ENCODE results near the gene DENND1C. TPM values are rescaled to one million over a fixed set of nuclear protein-coding genes. Genes with fewer than 3 reads are reported as not detected.

The DENND1C gene
- total RNA-seq, 1 experiment from 2014 or later = not detected

DNA sequence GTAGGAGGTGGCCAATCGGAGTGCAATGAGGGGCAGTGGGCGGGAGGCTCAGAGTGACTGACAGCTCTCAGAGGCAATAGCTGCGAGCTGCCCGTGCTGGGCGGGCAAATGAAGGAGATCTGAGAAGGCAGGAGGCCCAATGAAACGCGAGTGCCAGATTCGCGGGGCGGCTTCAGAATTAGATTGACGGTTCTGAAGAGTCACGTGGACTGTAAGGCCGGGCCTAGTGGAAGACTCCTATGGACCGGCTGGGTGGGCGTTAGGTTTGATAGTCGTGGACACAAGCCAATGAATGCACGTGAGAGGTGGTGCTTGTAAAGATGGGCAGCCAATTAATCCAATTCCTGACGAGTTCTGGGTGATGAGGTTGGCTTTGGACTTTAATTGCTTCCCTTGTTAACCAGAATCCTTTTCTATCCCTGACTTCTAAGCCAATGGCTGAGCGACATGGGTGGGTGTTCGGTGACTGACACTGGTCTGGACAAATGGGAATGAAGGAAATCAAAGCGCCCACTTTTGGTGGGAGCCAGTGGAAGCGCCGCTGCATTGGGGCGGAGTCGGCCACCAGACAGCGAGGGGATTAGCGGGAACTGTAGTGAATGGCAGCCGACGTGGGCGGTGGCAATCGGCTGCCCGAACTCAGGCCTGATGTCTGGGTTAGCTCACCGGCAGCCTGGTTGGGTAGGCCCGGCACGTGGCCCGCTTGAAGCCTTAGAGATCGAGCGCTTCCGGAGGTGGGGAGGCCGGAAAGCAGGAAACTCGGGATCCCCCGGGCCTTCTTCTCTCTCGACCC lies 56.5 kb downstream of the DENND1C start:
- peak; percentile 100 for DNase-seq (ENCODE audit: low read depth)

DNA sequence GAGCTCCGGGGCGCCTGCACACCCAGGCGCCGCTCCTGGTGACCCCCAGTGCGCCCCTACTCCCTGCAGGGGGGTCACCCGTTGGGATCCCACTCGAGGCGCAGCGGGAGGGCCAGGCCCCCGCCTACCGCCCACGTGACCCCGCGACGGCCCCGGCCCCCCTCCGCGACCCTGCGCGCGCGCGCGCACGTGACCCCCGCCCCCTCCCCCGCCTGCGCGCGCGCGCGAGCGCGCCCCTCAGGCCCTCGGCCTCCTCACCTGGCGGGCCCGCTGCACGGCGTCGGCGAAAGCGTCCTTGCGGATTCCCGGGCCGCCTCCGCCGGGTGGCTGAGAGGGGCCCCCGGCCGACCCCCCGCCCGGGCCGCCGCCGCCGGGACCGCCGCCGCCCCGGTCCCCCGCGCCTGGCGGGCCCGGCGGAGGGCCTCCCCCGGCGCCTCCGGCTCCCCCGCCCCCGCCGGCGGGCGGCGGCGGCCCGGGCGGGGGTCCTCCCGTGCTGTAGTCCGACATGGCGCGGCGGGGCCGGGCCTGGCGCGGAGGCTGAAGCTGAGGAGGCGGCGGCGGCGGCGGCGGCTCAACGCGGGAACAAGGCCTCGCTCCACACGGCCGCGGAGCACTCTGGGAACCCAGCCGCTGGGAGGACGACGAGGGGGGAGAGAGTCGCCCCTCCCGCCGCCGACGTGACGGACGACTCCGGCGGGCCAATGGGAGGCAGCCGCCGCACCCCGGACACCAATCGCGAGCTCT lies 57.2 kb downstream of the DENND1C start, which contains the start of gene KHSRP:
Gene KHSRP (minus strand): TSS at position 617 of the 744 bp plus-strand sequence. CDS start 110 bp downstream, at position 507.
- no peak for DNase-seq (ENCODE audit: low read depth)

DNA sequence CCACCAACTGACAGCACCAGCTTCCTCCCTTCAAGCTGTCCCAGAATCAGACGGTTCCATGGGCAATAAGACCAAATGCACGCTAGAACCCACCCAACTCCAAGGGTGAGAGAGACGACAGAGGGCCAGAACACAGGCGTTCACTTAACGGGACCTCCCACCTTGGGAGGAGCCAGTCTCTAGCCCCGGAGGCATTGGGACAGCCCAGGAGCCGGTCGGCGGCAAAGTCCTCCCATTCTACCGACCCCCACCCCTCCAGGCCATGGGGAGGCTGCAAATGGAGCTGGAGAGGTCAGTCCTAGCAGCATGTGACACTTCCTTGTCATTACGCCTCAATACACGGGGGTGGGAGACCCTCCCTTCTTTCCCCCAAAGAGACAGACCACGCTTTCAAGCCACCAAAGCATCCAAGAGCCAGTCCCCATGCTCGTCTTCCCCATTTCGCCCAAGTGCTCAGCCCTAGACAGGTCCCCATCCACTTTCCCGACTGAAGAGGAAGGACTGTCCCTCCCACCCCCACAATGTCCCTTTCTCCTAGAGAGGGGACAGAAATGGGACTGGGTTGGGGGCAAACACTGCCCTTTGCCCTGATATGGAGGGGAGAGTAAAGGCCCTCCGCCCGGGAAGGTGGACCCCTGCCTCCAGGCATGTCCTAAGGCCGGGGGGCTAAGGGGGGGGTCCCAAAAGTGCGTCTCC lies 57.9 kb downstream of the DENND1C start:
- peak; percentile 59 for DNase-seq (ENCODE audit: low read depth)

DNA sequence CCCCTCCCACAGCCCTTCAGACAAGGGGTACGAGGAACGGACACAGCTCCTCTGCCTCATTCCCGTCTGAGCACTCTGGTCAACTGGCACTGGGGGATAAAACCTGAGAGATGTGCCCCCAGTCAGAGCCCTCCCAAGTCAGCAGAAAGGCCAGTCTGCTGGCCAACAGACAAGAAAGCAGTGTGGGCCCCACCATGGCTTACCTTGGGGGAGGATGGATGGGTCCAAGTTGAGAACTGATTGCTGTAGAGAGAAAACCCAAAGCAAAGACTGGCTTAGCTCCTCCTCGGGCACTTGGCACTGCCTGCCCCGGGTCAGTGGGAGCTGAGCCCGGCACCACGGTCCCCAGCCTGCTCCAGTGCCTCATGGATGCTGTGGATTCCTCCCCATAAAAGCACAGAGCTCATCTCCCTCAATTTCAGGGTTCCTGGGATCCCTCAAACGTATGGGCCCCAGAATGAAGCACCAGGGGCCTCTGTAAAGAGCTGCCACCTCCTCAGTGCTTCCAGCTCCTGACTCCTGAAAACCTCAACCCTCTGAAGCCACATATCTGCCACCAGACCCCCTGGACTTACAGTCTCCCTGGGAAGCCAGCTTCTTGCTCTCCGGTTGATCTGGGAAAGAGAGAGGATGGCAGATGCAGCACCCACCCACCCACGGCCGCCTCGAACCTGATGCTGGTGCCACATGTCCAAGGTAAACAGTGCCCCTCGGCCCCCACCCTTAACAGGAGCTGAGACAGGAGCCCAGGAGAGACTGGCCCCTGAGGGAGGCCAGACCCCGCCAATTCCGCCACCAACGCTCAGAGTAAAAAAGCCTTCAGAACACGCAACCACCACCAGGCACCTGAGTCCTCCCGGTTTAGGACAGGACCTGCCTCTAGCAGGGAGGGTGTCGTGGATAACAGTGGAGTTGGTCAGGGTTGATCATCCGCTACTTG lies 60.2 kb downstream of the DENND1C start:
- DNase-seq (ENCODE audit: low read depth) = no peak

DNA sequence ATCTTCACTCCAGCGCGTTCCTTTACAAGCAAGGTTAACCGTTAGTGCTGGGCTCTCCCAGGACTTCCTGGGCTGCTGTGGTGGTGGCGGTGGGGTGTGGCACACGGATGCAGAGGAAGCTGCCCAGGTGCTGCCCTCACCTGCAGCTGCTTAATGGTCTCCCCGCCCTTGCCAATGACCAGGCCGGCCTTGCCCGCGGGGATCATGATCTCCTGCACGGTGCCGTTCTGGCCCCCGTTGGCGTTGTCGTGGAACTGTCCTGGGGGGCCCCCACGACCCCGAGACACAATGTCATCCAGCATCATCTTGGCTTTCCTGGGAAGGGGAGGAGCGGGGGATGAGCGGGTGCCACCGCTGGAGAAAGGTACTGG lies 63.0 kb downstream of the DENND1C start:
- no peak for DNase-seq (ENCODE audit: low read depth)

DNA sequence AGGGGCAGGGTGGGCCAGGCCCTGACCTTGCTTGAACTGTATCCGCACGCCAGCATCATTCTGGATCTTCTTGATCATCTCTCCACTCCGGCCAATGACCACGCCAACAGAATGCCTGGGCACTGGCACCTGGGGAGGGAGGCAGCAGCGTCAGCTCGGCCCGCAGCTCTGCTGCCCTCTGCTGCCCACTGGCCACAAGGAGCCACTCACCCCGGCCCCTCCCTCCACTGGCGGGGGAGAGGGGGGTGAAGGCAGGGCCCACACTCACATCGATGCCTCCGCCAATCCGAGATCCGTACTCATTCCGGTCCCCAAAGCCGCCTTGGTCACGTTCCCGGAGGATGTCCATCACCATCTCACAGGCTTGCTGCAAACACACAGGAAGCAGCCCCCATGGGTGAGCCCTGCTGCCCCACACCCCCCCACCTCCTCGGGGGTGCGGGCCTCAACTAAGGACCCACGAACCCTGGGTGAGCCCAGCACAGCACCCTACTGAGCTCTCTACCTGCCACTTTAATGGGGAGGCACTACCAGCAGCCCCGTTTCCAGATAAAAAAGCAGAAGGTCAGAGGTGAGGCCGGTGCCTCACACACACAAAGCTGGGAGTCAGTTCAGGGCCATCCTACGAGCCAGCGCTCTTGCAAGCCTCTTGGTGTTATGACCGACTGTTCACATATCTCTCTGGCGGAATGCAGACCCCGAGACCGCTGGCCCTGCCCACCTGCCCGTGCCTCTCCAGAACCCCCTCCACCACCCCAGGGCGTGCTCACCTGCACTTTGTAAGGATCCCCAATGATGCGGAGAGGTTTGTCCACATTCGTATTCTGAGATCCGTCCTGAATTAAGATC lies 63.6 kb downstream of the DENND1C start:
- no peak for DNase-seq (ENCODE audit: low read depth)

Other genes starting within 250 kb of the DENND1C start
- gene MLLT1, start 201.8 kb downstream of the DENND1C start, total RNA-seq (2014; rRNA removed; shearing (Covaris generic)) = 7.8 and 8.8 TPM in 2 replicates
- not detected in 2 replicates for gene ACER1, start 148.2 kb downstream of the DENND1C start, total RNA-seq (2014; rRNA removed; shearing (Covaris generic))
- 111 and 175 TPM in 2 replicates for gene CLPP, start 120.3 kb downstream of the DENND1C start, total RNA-seq (2014; rRNA removed; shearing (Covaris generic))
- 51.8 and 57.9 TPM in 2 replicates for gene ALKBH7, start 109.0 kb downstream of the DENND1C start, total RNA-seq (2014; rRNA removed; shearing (Covaris generic))
- 0.84 and 1.4 TPM in 2 replicates for gene PSPN, start 105.9 kb downstream of the DENND1C start, total RNA-seq (2014; rRNA removed; shearing (Covaris generic))
- 33.8 and 38.4 TPM in 2 replicates for gene GTF2F1, start 88.6 kb downstream of the DENND1C start, total RNA-seq (2014; rRNA removed; shearing (Covaris generic))
- gene KHSRP, start 57.0 kb downstream of the DENND1C start, total RNA-seq (2014; rRNA removed; shearing (Covaris generic)) = 43.1 and 54.0 TPM in 2 replicates
- not detected in 2 replicates for gene SLC25A41, start 48.0 kb downstream of the DENND1C start, total RNA-seq (2014; rRNA removed; shearing (Covaris generic))
- gene SLC25A23, start 22.0 kb downstream of the DENND1C start, total RNA-seq (2014; rRNA removed; shearing (Covaris generic)) = 17.5 and 20.7 TPM in 2 replicates
- gene CRB3, start 17.5 kb downstream of the DENND1C start, total RNA-seq (2014; rRNA removed; shearing (Covaris generic)) = not detected in 2 replicates
- 0.20 TPM in 1 of 2 replicates, not detected in the other for gene TUBB4A, start 20.5 kb upstream of the DENND1C start, total RNA-seq (2014; rRNA removed; shearing (Covaris generic))
- gene TNFSF9, start 49.2 kb upstream of the DENND1C start, total RNA-seq (2014; rRNA removed; shearing (Covaris generic)) = 0.29 and 0.96 TPM in 2 replicates
- gene CD70, start 109.4 kb upstream of the DENND1C start, total RNA-seq (2014; rRNA removed; shearing (Covaris generic)) = 0.39 and 1.2 TPM in 2 replicates
- not detected in 2 replicates for gene TNFSF14, start 188.4 kb upstream of the DENND1C start, total RNA-seq (2014; rRNA removed; shearing (Covaris generic))
- gene C3, start 238.9 kb upstream of the DENND1C start, total RNA-seq (2014; rRNA removed; shearing (Covaris generic)) = 0.68 and 0.72 TPM in 2 replicates